GM12878 (cell line): ENCODE results near the gene TMTC1. TPM values are rescaled to one million over a fixed set of nuclear protein-coding genes. Genes with fewer than 3 reads are reported as not detected.

Source experiments
- ATAC-seq: fragments of 200-7000 bp; cut with Tn5 transposase; 3 replicates; pipeline ENCODE4 v1.9.1; 2020; ENCODE audit warnings: mild to moderate bottlenecking, moderate library complexity
- BruUV-seq: library from RNA; stranded (reverse); fragments of 400-500 nt; replicated peaks from 2 replicates; lab custom pipeline; 2021; lab: Mats Ljungman, UMichigan
- CTCF ChIA-PET: fragments of 300-600 bp; sonication (Branson Sonifier 250); formaldehyde crosslinking; extraction: SDS; loops from one replicate; lab custom pipeline; 2021; ENCODE audit warnings: inconsistent platforms; lab: Yijun Ruan, JAX
- POLR2A ChIA-PET: fragments of 350-600 bp; formaldehyde crosslinking; extraction: SDS; loops from one replicate; lab custom pipeline; 2021; ENCODE audit warnings: inconsistent platforms; lab: Charles Lee
- RAD21 ChIA-PET: fragments of 300-600 bp; sonication (Branson Sonifier 250); formaldehyde crosslinking; loops from one replicate; lab custom pipeline; 2023; ENCODE audit warnings: antibody characterized with exemption; ENCODE audit not compliant: unreplicated experiment; lab: Charles Lee
- SMC1A ChIA-PET: fragments of 300-600 bp; sonication (Branson Sonifier 250); formaldehyde crosslinking; loops from one replicate; lab custom pipeline; 2023; ENCODE audit not compliant: unreplicated experiment, uncharacterized antibody; lab: Charles Lee
- DNase-seq: peaks from one replicate; pipeline ENCODE4 v3.0.0-alpha.2; 2011; ENCODE audit warnings: low read depth, low spot score
- FAIRE-seq: peaks from 3 replicates; lab custom pipeline; 2011; peaks lifted over from hg19 to GRCh38; lab: Jason Lieb, UNC
- H2AFZ ChIP-seq: 2 replicates; pipeline ENCODE4 v1.6.0; 2011; ENCODE audit warnings: low read depth, low read length, control low read depth; ENCODE audit not compliant: control insufficient read depth
- H3K27ac ChIP-seq: 2 replicates; pipeline ENCODE4 v1.5.1; 2011; ENCODE audit warnings: control low read depth; ENCODE audit not compliant: control insufficient read depth, insufficient read depth
- H3K27me3 ChIP-seq, 2 experiments: replicated peaks in 1 of 2; 2 replicates each; pipeline versions ENCODE4 v1.6.0 to v1.6.1; 2011; ENCODE audit warnings: low read length in 1 of 2; ENCODE audit not compliant: control insufficient read depth in 2 of 2, insufficient read depth in 2 of 2
- H3K36me3 ChIP-seq, 2 experiments: 2 replicates each; pipeline ENCODE4 v1.5.1; 2011; ENCODE audit warnings: low read length in 1 of 2; ENCODE audit not compliant: control insufficient read depth in 2 of 2, insufficient read depth in 2 of 2
- H3K4me1 ChIP-seq: 2 replicates; pipeline ENCODE4 v1.6.1; 2011; ENCODE audit warnings: mild to moderate bottlenecking, low read length, moderate library complexity, mixed read lengths; ENCODE audit not compliant: control insufficient read depth, insufficient read depth
- H3K4me2 ChIP-seq: 2 replicates; pipeline ENCODE4 v1.6.0; 2011; ENCODE audit warnings: control low read depth; ENCODE audit not compliant: control insufficient read depth, insufficient read depth
- H3K4me3 ChIP-seq: fragments of 200-600 bp; sonication (generic); 2 replicates; pipeline ENCODE4 v1.5.1; 2016
- H3K79me2 ChIP-seq: 2 replicates; pipeline ENCODE4 v1.6.0; 2011; ENCODE audit warnings: low read length; ENCODE audit not compliant: control insufficient read depth, insufficient read depth
- H3K9ac ChIP-seq: 2 replicates; pipeline ENCODE4 v1.8.0; 2011; ENCODE audit warnings: low read length, control low read depth, mixed read lengths; ENCODE audit not compliant: control insufficient read depth, insufficient read depth
- H3K9me3 ChIP-seq: replicated peaks from 3 replicates; pipeline ENCODE4 v1.5.1; 2011; ENCODE audit warnings: mild to moderate bottlenecking, low read length; ENCODE audit not compliant: control insufficient read depth, insufficient read depth
- H4K20me1 ChIP-seq: 2 replicates; pipeline ENCODE4 v1.6.0; 2011; ENCODE audit not compliant: control insufficient read depth, insufficient read depth
- BRCA1 ChIP-seq: IDR thresholded peaks from 2 replicates; pipeline ENCODE4 v1.6.1; 2011; ENCODE audit warnings: low read depth, low read length, improper control_type of control experiment
- CEBPB ChIP-seq, 2 experiments: fragments of 150-350 bp in 1 of 2; IDR thresholded peaks; 2 replicates each; pipeline ENCODE4 v1.6.1; 2012 to 2014; ENCODE audit warnings: low read depth in 2 of 2, low read length in 2 of 2, borderline replicate concordance in 1 of 2, inconsistent platforms in 1 of 2
- CHD2 ChIP-seq: IDR thresholded peaks from 2 replicates; pipeline ENCODE4 v1.6.1; 2011; ENCODE audit warnings: low read depth, low read length, improper control_type of control experiment, borderline replicate concordance
- FOXM1 ChIP-seq: IDR thresholded peaks from 2 replicates; pipeline ENCODE4 v1.6.1; 2012; ENCODE audit warnings: low read depth, mild to moderate bottlenecking, inconsistent platforms, low read length, moderate library complexity
- HCFC1 ChIP-seq: fragments of 150-350 bp; IDR thresholded peaks from 2 replicates; pipeline ENCODE4 v1.6.1; 2014; ENCODE audit warnings: low read length
- IKZF2 ChIP-seq, 2 experiments: fragments of 450-650 bp; IDR thresholded peaks; 2 replicates each; pipeline ENCODE4 v1.6.1; 2017; ENCODE audit warnings: mild to moderate bottlenecking in 2 of 2, moderate library complexity in 2 of 2
- MLLT1 ChIP-seq: fragments of 450-650 bp; IDR thresholded peaks from 2 replicates; pipeline ENCODE4 v1.6.1; 2016; ENCODE audit warnings: mild to moderate bottlenecking
- MTA3 ChIP-seq: IDR thresholded peaks from 2 replicates; pipeline ENCODE4 v1.6.1; 2012; ENCODE audit warnings: low read length, inconsistent platforms, borderline replicate concordance
- NFYB ChIP-seq: IDR thresholded peaks from 2 replicates; pipeline ENCODE4 v1.6.1; 2011; ENCODE audit warnings: low read depth, mild to moderate bottlenecking, low read length, improper control_type of control experiment, moderate library complexity; ENCODE audit not compliant: insufficient read depth
- PAX5 ChIP-seq: IDR thresholded peaks from 2 replicates; pipeline ENCODE4 v1.6.1; 2011; ENCODE audit warnings: low read depth, low read length, borderline replicate concordance
- PAX8 ChIP-seq: fragments of 450-650 bp; IDR thresholded peaks from 2 replicates; pipeline ENCODE4 v1.6.1; 2017; ENCODE audit warnings: mild to moderate bottlenecking, moderate library complexity
- RELA ChIP-seq: fragments of 450-650 bp; IDR thresholded peaks from 2 replicates; pipeline ENCODE4 v1.8.0; 2014; ENCODE audit warnings: borderline replicate concordance; ENCODE audit not compliant: partially characterized antibody
- RUNX3 ChIP-seq: IDR thresholded peaks from 2 replicates; pipeline ENCODE4 v1.6.1; 2012; ENCODE audit warnings: low read length, inconsistent platforms
- SIX5 ChIP-seq: IDR thresholded peaks from 2 replicates; pipeline ENCODE4 v1.6.1; 2011; ENCODE audit warnings: mild to moderate bottlenecking, low read depth, low read length, moderate library complexity; ENCODE audit not compliant: severe bottlenecking
- SMARCA5 ChIP-seq: fragments of 450-650 bp; IDR thresholded peaks from 2 replicates; pipeline ENCODE4 v1.6.1; 2017; ENCODE audit warnings: mild to moderate bottlenecking
- SREBF2 ChIP-seq: IDR thresholded peaks from 2 replicates; pipeline ENCODE4 v1.6.1; 2012; ENCODE audit warnings: mild to moderate bottlenecking, low read length
- SRF ChIP-seq, 2 experiments: IDR thresholded peaks; 2 replicates each; pipeline ENCODE4 v1.6.1; 2011; ENCODE audit warnings: low read depth in 2 of 2, low read length in 2 of 2, mild to moderate bottlenecking in 1 of 2, moderate library complexity in 1 of 2
- ZBTB11 ChIP-seq: fragments of 450-650 bp; formaldehyde crosslinking; IDR thresholded peaks from 2 replicates; pipeline ENCODE4 v1.5.0; 2022; ENCODE audit warnings: mild to moderate bottlenecking, missing genetic modification characterization
- WGBS: methylation state at CpG from one replicate; pipeline ENCODE4 v1.1.6; 2016; ENCODE audit warnings: low lambda C conversion rate; ENCODE audit not compliant: insufficient replicate concordance, insufficient coverage; ENCODE audit errors: missing lambda C conversion rate; 5-methylcytosine and 5-hydroxymethylcytosine counted together
- in situ Hi-C: fragments of 300-500 bp; cut with MboI; formaldehyde crosslinking; loops from 9 replicates; pipeline ENCODE4 v1.14.3; 2018; ENCODE audit warnings: mixed read lengths
- intact Hi-C: fragments of 100-400 bp; cut with micrococcal nuclease; formaldehyde crosslinking; loops from one replicate; pipeline ENCODE4 v1.14.2; 2022; ENCODE audit not compliant: unreplicated experiment
- polyA plus RNA-seq, 11 experiments: library from polyadenylated mRNA; depleted of rRNA in 4 of 11; unstranded in 6 of 11; stranded (reverse) in 5 of 11; fragments of >200 nt; fragmentation: Nextera tagmentation in 4 of 11; fragmentation: Illumina TruSeq in 1 of 11; extraction: Ambion mirVana in 4 of 11; extraction: Trizol in 1 of 11; gene quantifications; 1 replicate in 1 of 11; 2 replicates in 10 of 11; pipeline versions ENCODE4 v1.2.1 to v1.2.3, GENCODE V29; 2011 to 2016; ENCODE audit warnings: inconsistent platforms in 2 of 11, missing spikeins in 2 of 11, low read depth in 1 of 11
- total RNA-seq, 4 experiments: library from RNA; depleted of rRNA in 3 of 4; stranded (reverse); fragments of >200 nt in 3 of 4; fragmentation: Illumina TruSeq in 1 of 4; extraction: Trizol in 1 of 4; gene quantifications; 2 replicates each; pipeline versions ENCODE4 v1.2.1 to v1.2.3, GENCODE V29; 2013 to 2021

TMTC1 gene
- total and polyA plus RNA-seq, 10 of the 15 experiments (the other 5 are each of a cell fraction or from before 2014, with no cell fraction given): 0.10 to 20.9 (median 0.57) TPM

GRCh38 chr12:29695800-29696199 is 87.9 kb downstream of the TMTC1 start:
- Histone ChIP-seq H3K36me3 (no peaks in the 10 kb centered on the region), H2AFZ (no peak overlapping the region), H3K27ac (no peak overlapping the region), H3K79me2 (no peaks in the 10 kb centered on the region), H4K20me1 (no peaks in the 10 kb centered on the region), H3K27me3 (no peaks in the 10 kb centered on the region), H3K4me2 (no peak overlapping the region), H3K4me1 (no peaks in the 10 kb centered on the region), H3K9me3 (no peaks in the 10 kb centered on the region), H3K9ac (no peak overlapping the region), H3K4me3 (no peak overlapping the region)
- intact Hi-C loops (no loop called here), in situ Hi-C loops (no loop called here)
- 0% methylated on average over 3 of the region's 3 CpGs for WGBS
- ChIA-PET POLR2A (interaction anchor here (1.2 to 1.7 kb wide), 3 partner anchors 9 to 29 kb away, joined by 4 to 5 read pairs (median 4); no protein-coding TSS in a partner anchor), CTCF (interaction anchor here (1.1 kb wide), 1 partner anchor 9 kb away, joined by 3 read pairs; no protein-coding TSS in a partner anchor), RAD21 (interaction anchor here (0.6 kb wide), 1 partner anchor 26 kb away, joined by 3 read pairs; no protein-coding TSS in a partner anchor), SMC1A (interaction anchor here (0.9 to 2.2 kb wide), 3 partner anchors 11 to 21 kb away, joined by 3 to 7 read pairs (median 3); no protein-coding TSS in a partner anchor)
- FAIRE-seq (no peak), DNase-seq (no peak), ATAC-seq (no peak)
- TF ChIP-seq PAX8 (no peak), RELA (no peak), NFYB (no peak), CHD2 (no peak), SMARCA5 (no peak), IKZF2 (IDR thresholded peaks at IDR 0.05) (no peak), ZBTB11 (CRISPR knock-in tag) (no peak), MLLT1 (no peak), SIX5 (no peak), CEBPB (IDR thresholded peaks at IDR 0.05; ENCODE audit: borderline replicate concordance in 1 of 2, low read depth in 2 of 2, low read length in 2 of 2) (no peak), BRCA1 (no peak), MTA3 (no peak), SRF (IDR thresholded peaks at IDR 0.05; ENCODE audit: low read depth in 2 of 2, low read length in 2 of 2) (no peak), HCFC1 (no peak), FOXM1 (no peak), RUNX3 (no peak), PAX5 (no peak), SREBF2 (no peak)
- BruUV-seq: no TSS peak
